Dermis blood vessel endothelial cell (primary cell): ENCODE measurements around the gene SLC7A6OS. TPM values are rescaled to one million over a fixed set of nuclear protein-coding genes. Genes with fewer than 3 reads are reported as not detected.
A peak's percentile ranks its signal among the peaks of the same experiment; 100 is the strongest.
"Not testable (repeated sequence)": the region's sequence is repeated elsewhere in the genome, so short reads cannot be mapped to it uniquely, and the experiment has no call there.

Source experiments
- DNase-seq: peaks from one replicate; pipeline ENCODE4 v3.0.0; 2010
- total RNA-seq: library from RNA; depleted of rRNA; stranded (reverse); fragments of >200 nt; gene quantifications from 2 replicates; pipeline ENCODE4 v1.2.3, GENCODE V29; 2014

Gene SLC7A6OS
- total RNA-seq, 1 donor from 2014 or later: 15.5 TPM

- DNase-seq: peak; percentile 46
Measured at GRCh38 chr16:68297908-68298307, 12.8 kb downstream of the SLC7A6OS start.

- DNase-seq: no peak
Measured at GRCh38 chr16:68296693-68297092, 14.1 kb downstream of the SLC7A6OS start.

- no peak for DNase-seq
Measured at GRCh38 chr16:68296291-68296690, 14.5 kb downstream of the SLC7A6OS start.

GRCh38 chr16:68292425-68292824 lies 18.3 kb downstream of the SLC7A6OS start:
- no peak for DNase-seq

GRCh38 chr16:68291227-68291626 lies 19.5 kb downstream of the SLC7A6OS start:
- no peak for DNase-seq

- no peak for DNase-seq
Measured at GRCh38 chr16:68290450-68290849, 20.3 kb downstream of the SLC7A6OS start.

- peak; percentile 76 for DNase-seq
Measured at GRCh38 chr16:68289621-68290329, 21.0 kb downstream of the SLC7A6OS start.

GRCh38 chr16:68289202-68289601 lies 21.5 kb downstream of the SLC7A6OS start:
- DNase-seq: no peak

GRCh38 chr16:68288796-68289195 lies 21.9 kb downstream of the SLC7A6OS start:
- DNase-seq: not testable (repeated sequence)

- no peak for DNase-seq
Measured at GRCh38 chr16:68288252-68288650, 22.5 kb downstream of the SLC7A6OS start.

GRCh38 chr16:68287276-68288251 lies 23.2 kb downstream of the SLC7A6OS start:
- DNase-seq: peak; percentile 89

- DNase-seq: peak; percentile 56
Measured at GRCh38 chr16:68286153-68287074, 24.3 kb downstream of the SLC7A6OS start.

GRCh38 chr16:68285683-68286082 lies 25.1 kb downstream of the SLC7A6OS start:
- no peak for DNase-seq

GRCh38 chr16:68284847-68285246 lies 25.9 kb downstream of the SLC7A6OS start:
- DNase-seq: peak; percentile 24

GRCh38 chr16:68283801-68284598 lies 26.7 kb downstream of the SLC7A6OS start:
- no peak for DNase-seq

GRCh38 chr16:68283346-68283745 lies 27.4 kb downstream of the SLC7A6OS start:
- DNase-seq: no peak

- DNase-seq: no peak
Measured at GRCh38 chr16:68282064-68282452, 28.7 kb downstream of the SLC7A6OS start.

GRCh38 chr16:68281368-68282063 lies 29.2 kb downstream of the SLC7A6OS start:
- no peak for DNase-seq

- DNase-seq: no peak
Measured at GRCh38 chr16:68279726-68280558, 30.8 kb downstream of the SLC7A6OS start.

- no peak for DNase-seq
Measured at GRCh38 chr16:68276223-68276622, 34.5 kb downstream of the SLC7A6OS start.
